SK-N-SH (cell line): ENCODE measurements around the gene AACS. TPM values are rescaled to one million over a fixed set of nuclear protein-coding genes. Genes with fewer than 3 reads are reported as not detected.
A peak's percentile ranks its signal among the peaks of the same experiment; 100 is the strongest.

Experiments
- CTCF ChIA-PET: fragments of 300-600, 350-600 bp; formaldehyde crosslinking; extraction: SDS; loops from one replicate; lab custom pipeline; 2021; lab: Yijun Ruan, JAX
- POLR2A ChIA-PET: fragments of 350-600 bp; sonication (Branson Sonifier 250); formaldehyde crosslinking; extraction: SDS; loops from one replicate; lab custom pipeline; 2020; ENCODE audit warnings: antibody characterized with exemption, inconsistent platforms; lab: Yijun Ruan, JAX
- DNase-seq: peaks from one replicate; pipeline ENCODE4 v3.0.0; 2012
- H2AFZ ChIP-seq: fragments of 200-600 bp; sonication (generic); 2 replicates; pipeline ENCODE4 v1.8.1; 2016; ENCODE audit warnings: antibody characterized with exemption, mild to moderate bottlenecking, low read depth
- H3F3A ChIP-seq: fragments of 200-600 bp; sonication (generic); replicated peaks from 2 replicates; pipeline ENCODE3; 2016; ENCODE audit warnings: antibody characterized with exemption, mild to moderate bottlenecking; ENCODE audit not compliant: insufficient read depth
- H3K27ac ChIP-seq, 2 experiments: fragments of 200-500 bp in 1 of 2; fragments of 200-600 bp in 1 of 2; sonication (Bioruptor generic) in 1 of 2; sonication (generic), shearing (Covaris generic) in 1 of 2; 2 replicates each; pipeline versions ENCODE4 v1.5.1 to v1.6.1; 2014 to 2016; ENCODE audit warnings: low read depth in 2 of 2, inconsistent platforms in 1 of 2, low read length in 1 of 2, mild to moderate bottlenecking in 1 of 2, mixed read lengths in 1 of 2
- H3K27me3 ChIP-seq: fragments of 200-600 bp; sonication (generic), shearing (Covaris generic); 2 replicates; pipeline ENCODE4 v1.6.1; 2016; ENCODE audit warnings: mixed run types; ENCODE audit not compliant: insufficient read depth
- H3K36me3 ChIP-seq, 2 experiments: fragments of 200-500 bp in 1 of 2; fragments of 200-600 bp in 1 of 2; sonication (Bioruptor generic) in 1 of 2; sonication (generic) in 1 of 2; replicated peaks in 1 of 2; 2 replicates each; pipeline versions ENCODE3 to v1.5.1; 2014 to 2016; ENCODE audit warnings: low read length in 1 of 2, mild to moderate bottlenecking in 1 of 2; ENCODE audit not compliant: insufficient read depth in 2 of 2, control insufficient read depth in 1 of 2
- H3K4me1 ChIP-seq, 2 experiments: fragments of 200-500 bp in 1 of 2; fragments of 200-600 bp in 1 of 2; sonication (Bioruptor generic) in 1 of 2; sonication (generic), shearing (Covaris generic) in 1 of 2; 2 replicates each; pipeline versions ENCODE4 v1.5.1 to v1.6.1; 2014 to 2016; ENCODE audit warnings: low read depth in 1 of 2, low read length in 1 of 2, mixed run types in 1 of 2; ENCODE audit not compliant: insufficient read depth in 2 of 2, control insufficient read depth in 1 of 2
- H3K4me2 ChIP-seq: fragments of 200-600 bp; sonication (generic), shearing (Covaris generic); 2 replicates; pipeline ENCODE4 v1.6.1; 2017; ENCODE audit warnings: mixed run types
- H3K4me3 ChIP-seq, 2 experiments: fragments of 200-500 bp in 1 of 2; fragments of 200-600 bp in 1 of 2; sonication (Bioruptor generic) in 1 of 2; sonication (generic), shearing (Covaris generic) in 1 of 2; 2 replicates each; pipeline versions ENCODE4 v1.5.1 to v1.8.1; 2014 to 2016; ENCODE audit warnings: low read depth in 2 of 2, inconsistent platforms in 1 of 2, low read length in 1 of 2, mild to moderate bottlenecking in 1 of 2, mixed read lengths in 1 of 2, moderate library complexity in 1 of 2
- H3K79me2 ChIP-seq: fragments of 200-600 bp; sonication (generic); 2 replicates; pipeline ENCODE4 v1.8.1; 2017; ENCODE audit warnings: mild to moderate bottlenecking; ENCODE audit not compliant: insufficient read depth
- H3K9ac ChIP-seq: fragments of 200-600 bp; sonication (generic); 2 replicates; pipeline ENCODE4 v1.6.1; 2017; ENCODE audit warnings: mixed run types
- H3K9me2 ChIP-seq: fragments of 200-600 bp; sonication (generic); 2 replicates; pipeline ENCODE4 v1.6.1; 2017; ENCODE audit warnings: mixed run types
- H3K9me3 ChIP-seq: fragments of 200-600 bp; sonication (generic); 2 replicates; pipeline ENCODE4 v1.6.1; 2017; ENCODE audit warnings: mixed run types, mild to moderate bottlenecking, moderate library complexity
- H4K20me1 ChIP-seq: fragments of 200-600 bp; sonication (generic); 2 replicates; pipeline ENCODE4 v1.6.1; 2017; ENCODE audit warnings: mild to moderate bottlenecking, mixed run types; ENCODE audit not compliant: insufficient read depth
- EP300 ChIP-seq, 2 experiments: IDR thresholded peaks; 2 replicates each; pipeline versions ENCODE4 v1.4.0 to v1.6.1; 2012; ENCODE audit warnings: borderline replicate concordance in 1 of 2, low read depth in 1 of 2, low read length in 1 of 2
- EZH2phosphoT487 ChIP-seq: fragments of 200-600 bp; sonication (generic); IDR thresholded peaks from 2 replicates; pipeline ENCODE4 v1.6.1; 2017; ENCODE audit warnings: low read depth, mixed run types, mild to moderate bottlenecking, antibody characterized with exemption, moderate library complexity, borderline replicate concordance
- FOXJ3 ChIP-seq: sonication (generic); formaldehyde crosslinking; IDR thresholded peaks from 2 replicates; pipeline ENCODE4 v1.5.1; 2020; ENCODE audit warnings: mild to moderate bottlenecking, missing genetic modification reagents
- GABPA ChIP-seq: IDR thresholded peaks from 2 replicates; pipeline ENCODE4 v1.4.0; 2012; ENCODE audit warnings: low read depth, mild to moderate bottlenecking
- JUND ChIP-seq: IDR thresholded peaks from 2 replicates; pipeline ENCODE4 v1.4.0; 2012
- POLR2AphosphoS5 ChIP-seq: IDR thresholded peaks from 2 replicates; pipeline ENCODE4 v1.6.1; 2012; ENCODE audit warnings: low read depth, low read length
- RXRA ChIP-seq: IDR thresholded peaks from 2 replicates; pipeline ENCODE4 v1.4.0; 2012; ENCODE audit warnings: low read depth, mild to moderate bottlenecking, borderline replicate concordance
- TAF1 ChIP-seq: IDR thresholded peaks from 2 replicates; pipeline ENCODE4 v1.6.1; 2012; ENCODE audit warnings: low read depth, mild to moderate bottlenecking, low read length, moderate library complexity, borderline replicate concordance
- YY1 ChIP-seq: IDR thresholded peaks from 2 replicates; pipeline ENCODE4 v1.4.0; 2012; ENCODE audit warnings: low read depth, mild to moderate bottlenecking
- ZBTB33 ChIP-seq: IDR thresholded peaks from 2 replicates; pipeline ENCODE4 v1.4.0; 2012; ENCODE audit warnings: low read depth, borderline replicate concordance
- WGBS: methylation state at CpG from one replicate; pipeline ENCODE4 v1.1.6; 2017; ENCODE audit warnings: low lambda C conversion rate; 5-methylcytosine and 5-hydroxymethylcytosine counted together
- polyA plus RNA-seq, 3 experiments: library from polyadenylated mRNA; depleted of rRNA; stranded (reverse); fragments of >200 nt; gene quantifications; 2 replicates each; pipeline ENCODE4 v1.2.3, GENCODE V29; 2012
- TF ChIP-seq, protein P1 (sequence below): IDR thresholded peaks from 2 replicates; pipeline ENCODE4 v1.4.0; 2012; ENCODE audit warnings: low read depth

AACS gene
- polyA plus RNA-seq, 1 of the 3 experiments (the other 2 are of a cell fraction) = 17.3 TPM

GRCh38 chr12:125053821-125054220 lies 11.4 kb upstream of the AACS start:
- H3K9me2 ChIP-seq = no peaks in the 10 kb centered on the region
- H3K27ac ChIP-seq = no peak overlapping the region
- H3K4me2 ChIP-seq = no peak overlapping the region
- TF ChIP-seq, protein P1, sequence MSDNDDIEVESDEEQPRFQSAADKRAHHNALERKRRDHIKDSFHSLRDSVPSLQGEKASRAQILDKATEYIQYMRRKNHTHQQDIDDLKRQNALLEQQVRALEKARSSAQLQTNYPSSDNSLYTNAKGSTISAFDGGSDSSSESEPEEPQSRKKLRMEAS = no peak
- TF ChIP-seq JUND = no peak
- no peak for TF ChIP-seq YY1
- no peak for TF ChIP-seq EZH2phosphoT487
- TF ChIP-seq RXRA = no peak
- TF ChIP-seq FOXJ3 (CRISPR knock-in tag) = no peak
- no peak for TF ChIP-seq ZBTB33
- TF ChIP-seq TAF1 = no peak
- TF ChIP-seq GABPA = no peak
- TF ChIP-seq, all 33 proteins: peak for 0
- WGBS = 83% methylated on average over 8 of the region's 8 CpGs
- ChIA-PET POLR2A (no interaction called here), CTCF (no interaction called here)
- H3K4me3 ChIP-seq = no peak overlapping the region
- no peaks in the 10 kb centered on the region for H3F3A ChIP-seq
- H3K79me2 ChIP-seq = no peaks in the 10 kb centered on the region
- no peaks in the 10 kb centered on the region for H3K27me3 ChIP-seq
- H3K36me3 ChIP-seq = no peaks in the 10 kb centered on the region
- H4K20me1 ChIP-seq = no peaks in the 10 kb centered on the region
- no peaks in the 10 kb centered on the region for H3K9me3 ChIP-seq
- H3K9ac ChIP-seq = no peak overlapping the region
- no peak overlapping the region for H2AFZ ChIP-seq
- DNase-seq = no peak
- no peaks in the 10 kb centered on the region; a peak in 1 of 4 replicates for H3K4me1 ChIP-seq

- ChIA-PET POLR2A (no interaction called here), CTCF (no interaction called here)
- Histone ChIP-seq H3K9ac (no peak overlapping the region), H3F3A (no peaks in the 10 kb centered on the region), H3K27me3 (no peaks in the 10 kb centered on the region), H3K79me2 (no peaks in the 10 kb centered on the region), H3K4me1 (no peaks in the 10 kb centered on the region; a peak in 1 of 4 replicates), H4K20me1 (no peaks in the 10 kb centered on the region), H3K9me3 (no peaks in the 10 kb centered on the region), H3K4me3 (no peak overlapping the region), H3K36me3 (no peaks in the 10 kb centered on the region), H3K27ac (no peak overlapping the region), H3K9me2 (no peaks in the 10 kb centered on the region), H3K4me2 (no peak overlapping the region), H2AFZ (0 out of 2 replicates have a peak overlapping the region, but pooled peaks have one; percentile 35)
- TF ChIP-seq EP300 (IDR thresholded peaks at IDR 0.05; ENCODE audit: borderline replicate concordance in 1 of 2, low read depth in 1 of 2, low read length in 1 of 2) (no peak), POLR2AphosphoS5 (no peak), YY1 (no peak)
- 82% methylated on average over 9 of the region's 9 CpGs for WGBS
- no peak for DNase-seq
Measured at GRCh38 chr12:125055591-125055990, 9.6 kb upstream of the AACS start.
